SK-N-SH treated with all-trans-retinoic acid at 6 μM for 48 hours (cell line): Measurements from ENCODE around the gene SPATA6L.

Experiments
- ATAC-seq: fragments of 200-7000 bp; cut with Tn5 transposase; 3 replicates; pipeline ENCODE4 v1.9.1; 2020; ENCODE audit warnings: mild to moderate bottlenecking, moderate library complexity
- BACH2 ChIP-seq: fragments of 250-450 bp; sonication (Bioruptor Pico); IDR thresholded peaks from 2 replicates; pipeline ENCODE4 v1.9.0; 2021; ENCODE audit warnings: mild to moderate bottlenecking, borderline replicate concordance
- GLIS3 ChIP-seq: fragments of 250-450 bp; sonication (Bioruptor Pico); IDR thresholded peaks from 2 replicates; pipeline ENCODE4 v1.5.0; 2020; ENCODE audit warnings: mild to moderate bottlenecking, moderate library complexity
- ISL1 ChIP-seq: fragments of 250-450 bp; sonication (Bioruptor Pico); IDR thresholded peaks from 2 replicates; pipeline ENCODE4 v2.1.2; 2022; ENCODE audit warnings: mild to moderate bottlenecking, moderate library complexity
- OSR1 ChIP-seq: fragments of 250-450 bp; sonication (Bioruptor Pico); IDR thresholded peaks from 2 replicates; pipeline ENCODE4 v1.8.0; 2022; ENCODE audit warnings: moderate library complexity, mild to moderate bottlenecking, inconsistent platforms
- PPARA ChIP-seq: fragments of 250-450 bp; sonication (Bioruptor Pico); IDR thresholded peaks from 2 replicates; pipeline ENCODE4 v1.5.0; 2020; ENCODE audit warnings: mild to moderate bottlenecking, borderline replicate concordance
- RARB ChIP-seq: fragments of 250-450 bp; sonication (Bioruptor Pico); IDR thresholded peaks from 2 replicates; pipeline ENCODE4 v1.8.0; 2021; ENCODE audit warnings: mild to moderate bottlenecking, moderate library complexity
- SNAI2 ChIP-seq: fragments of 250-450 bp; sonication (Bioruptor Pico); IDR thresholded peaks from 2 replicates; pipeline ENCODE4 v1.5.0; 2020; ENCODE audit warnings: mild to moderate bottlenecking, moderate library complexity
- TCF4 ChIP-seq: fragments of 250-450 bp; sonication (Bioruptor Pico); IDR thresholded peaks from 2 replicates; pipeline ENCODE4 v1.8.0; 2021; ENCODE audit warnings: mild to moderate bottlenecking, moderate library complexity, borderline replicate concordance
- TOX ChIP-seq: fragments of 250-450 bp; sonication (Bioruptor Pico); IDR thresholded peaks from 2 replicates; pipeline ENCODE4 v1.8.0; 2021; ENCODE audit warnings: mild to moderate bottlenecking, moderate library complexity, borderline replicate concordance
- ZC3H10 ChIP-seq: fragments of 250-450 bp; sonication (Bioruptor Pico); IDR thresholded peaks from 2 replicates; pipeline ENCODE4 v1.5.1; 2021; ENCODE audit warnings: mild to moderate bottlenecking, moderate library complexity
- ZFP3 ChIP-seq: fragments of 250-450 bp; sonication (Bioruptor Pico); IDR thresholded peaks from 2 replicates; pipeline ENCODE4 v1.5.0; 2020; ENCODE audit warnings: mild to moderate bottlenecking, moderate library complexity
- ZFP30 ChIP-seq: fragments of 450-650 bp; formaldehyde crosslinking; IDR thresholded peaks from 2 replicates; pipeline ENCODE4 v1.5.0; 2022; ENCODE audit warnings: mild to moderate bottlenecking, moderate library complexity
- ZNF565 ChIP-seq: fragments of 450-650 bp; formaldehyde crosslinking; conservative IDR thresholded peaks from 2 replicates; pipeline ENCODE4 v1.5.0; 2020; ENCODE audit warnings: low read depth, mild to moderate bottlenecking, moderate library complexity
- ZNF70 ChIP-seq: fragments of 450-650 bp; formaldehyde crosslinking; IDR thresholded peaks from 2 replicates; pipeline ENCODE4 v1.5.0; 2020; ENCODE audit warnings: mild to moderate bottlenecking, moderate library complexity
- ZNF8 ChIP-seq: fragments of 450-650 bp; formaldehyde crosslinking; IDR thresholded peaks from 2 replicates; pipeline ENCODE4 v1.5.0; 2020; ENCODE audit warnings: mild to moderate bottlenecking, moderate library complexity
- TF ChIP-seq, protein P1 (sequence below): fragments of 250-450 bp; sonication (Bioruptor Pico); IDR thresholded peaks from 2 replicates; pipeline ENCODE4 v1.5.0; 2020; ENCODE audit warnings: mild to moderate bottlenecking, moderate library complexity
- TF ChIP-seq, protein P2 (sequence below): fragments of 250-450 bp; sonication (Bioruptor Pico); IDR thresholded peaks from 2 replicates; pipeline ENCODE4 v1.5.1; 2020; ENCODE audit warnings: low read depth, mild to moderate bottlenecking, moderate library complexity
- TF ChIP-seq, protein P3 (sequence below): fragments of 250-450 bp; sonication (Bioruptor Pico); IDR thresholded peaks from 2 replicates; pipeline ENCODE4 v1.8.0; 2021; ENCODE audit warnings: low read depth, mild to moderate bottlenecking, moderate library complexity, borderline replicate concordance

SPATA6L gene

DNA sequence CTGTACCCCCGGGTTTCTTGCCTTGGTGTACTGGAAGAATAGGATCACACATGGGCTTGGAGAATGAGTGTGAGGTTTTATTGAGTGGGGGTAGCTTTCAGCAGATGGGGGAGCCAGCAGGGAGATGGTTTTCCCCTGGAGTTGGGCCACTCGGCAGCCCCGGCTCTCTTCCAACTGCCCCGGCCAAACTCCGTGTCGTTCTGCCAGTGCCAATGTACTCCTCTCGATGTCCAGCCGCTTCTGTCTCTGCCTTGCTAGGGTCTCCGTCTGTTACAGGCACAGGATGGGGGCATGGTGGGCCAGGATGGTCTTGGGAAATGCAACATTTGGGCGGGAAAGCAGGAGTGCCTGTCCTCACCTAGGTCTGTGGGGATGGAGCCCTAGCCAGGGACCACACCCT lies 11.7 kb downstream of the SPATA6L start (continued):
- TF ChIP-seq, protein P1, sequence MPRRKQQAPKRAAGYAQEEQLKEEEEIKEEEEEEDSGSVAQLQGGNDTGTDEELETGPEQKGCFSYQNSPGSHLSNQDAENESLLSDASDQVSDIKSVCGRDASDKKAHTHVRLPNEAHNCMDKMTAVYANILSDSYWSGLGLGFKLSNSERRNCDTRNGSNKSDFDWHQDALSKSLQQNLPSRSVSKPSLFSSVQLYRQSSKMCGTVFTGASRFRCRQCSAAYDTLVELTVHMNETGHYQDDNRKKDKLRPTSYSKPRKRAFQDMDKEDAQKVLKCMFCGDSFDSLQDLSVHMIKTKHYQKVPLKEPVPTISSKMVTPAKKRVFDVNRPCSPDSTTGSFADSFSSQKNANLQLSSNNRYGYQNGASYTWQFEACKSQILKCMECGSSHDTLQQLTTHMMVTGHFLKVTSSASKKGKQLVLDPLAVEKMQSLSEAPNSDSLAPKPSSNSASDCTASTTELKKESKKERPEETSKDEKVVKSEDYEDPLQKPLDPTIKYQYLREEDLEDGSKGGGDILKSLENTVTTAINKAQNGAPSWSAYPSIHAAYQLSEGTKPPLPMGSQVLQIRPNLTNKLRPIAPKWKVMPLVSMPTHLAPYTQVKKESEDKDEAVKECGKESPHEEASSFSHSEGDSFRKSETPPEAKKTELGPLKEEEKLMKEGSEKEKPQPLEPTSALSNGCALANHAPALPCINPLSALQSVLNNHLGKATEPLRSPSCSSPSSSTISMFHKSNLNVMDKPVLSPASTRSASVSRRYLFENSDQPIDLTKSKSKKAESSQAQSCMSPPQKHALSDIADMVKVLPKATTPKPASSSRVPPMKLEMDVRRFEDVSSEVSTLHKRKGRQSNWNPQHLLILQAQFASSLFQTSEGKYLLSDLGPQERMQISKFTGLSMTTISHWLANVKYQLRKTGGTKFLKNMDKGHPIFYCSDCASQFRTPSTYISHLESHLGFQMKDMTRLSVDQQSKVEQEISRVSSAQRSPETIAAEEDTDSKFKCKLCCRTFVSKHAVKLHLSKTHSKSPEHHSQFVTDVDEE (CRISPR knock-in tag): no peak
- no peak for TF ChIP-seq PPARA (CRISPR knock-in tag)
- no peak for TF ChIP-seq GLIS3

DNA sequence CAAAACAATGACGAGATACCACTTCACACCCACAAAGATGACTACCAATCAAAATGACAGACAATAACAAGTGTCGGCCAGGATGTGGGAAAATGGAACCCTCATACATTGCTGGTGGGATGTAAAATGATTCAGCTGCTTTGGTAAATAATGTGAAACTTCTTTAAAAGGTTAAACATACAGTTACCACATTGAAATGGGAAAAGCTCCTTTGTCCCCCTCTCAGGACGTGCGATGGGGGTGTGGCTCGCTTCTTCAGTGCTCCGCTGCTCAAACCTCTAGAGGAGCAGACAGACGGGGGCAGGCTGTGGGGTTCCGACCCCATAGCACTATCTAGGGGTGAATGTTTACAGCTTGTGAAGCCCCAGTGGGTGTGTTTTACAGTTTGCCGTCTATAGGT lies 12.2 kb downstream of the SPATA6L start:
- TF ChIP-seq, protein P2, sequence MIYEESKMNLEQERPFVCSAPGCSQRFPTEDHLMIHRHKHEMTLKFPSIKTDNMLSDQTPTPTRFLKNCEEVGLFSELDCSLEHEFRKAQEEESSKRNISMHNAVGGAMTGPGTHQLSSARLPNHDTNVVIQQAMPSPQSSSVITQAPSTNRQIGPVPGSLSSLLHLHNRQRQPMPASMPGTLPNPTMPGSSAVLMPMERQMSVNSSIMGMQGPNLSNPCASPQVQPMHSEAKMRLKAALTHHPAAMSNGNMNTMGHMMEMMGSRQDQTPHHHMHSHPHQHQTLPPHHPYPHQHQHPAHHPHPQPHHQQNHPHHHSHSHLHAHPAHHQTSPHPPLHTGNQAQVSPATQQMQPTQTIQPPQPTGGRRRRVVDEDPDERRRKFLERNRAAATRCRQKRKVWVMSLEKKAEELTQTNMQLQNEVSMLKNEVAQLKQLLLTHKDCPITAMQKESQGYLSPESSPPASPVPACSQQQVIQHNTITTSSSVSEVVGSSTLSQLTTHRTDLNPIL: no peak
- no peak for TF ChIP-seq TOX (CRISPR knock-in tag)
- TF ChIP-seq ZFP30: no peak
- TF ChIP-seq, protein P3, sequence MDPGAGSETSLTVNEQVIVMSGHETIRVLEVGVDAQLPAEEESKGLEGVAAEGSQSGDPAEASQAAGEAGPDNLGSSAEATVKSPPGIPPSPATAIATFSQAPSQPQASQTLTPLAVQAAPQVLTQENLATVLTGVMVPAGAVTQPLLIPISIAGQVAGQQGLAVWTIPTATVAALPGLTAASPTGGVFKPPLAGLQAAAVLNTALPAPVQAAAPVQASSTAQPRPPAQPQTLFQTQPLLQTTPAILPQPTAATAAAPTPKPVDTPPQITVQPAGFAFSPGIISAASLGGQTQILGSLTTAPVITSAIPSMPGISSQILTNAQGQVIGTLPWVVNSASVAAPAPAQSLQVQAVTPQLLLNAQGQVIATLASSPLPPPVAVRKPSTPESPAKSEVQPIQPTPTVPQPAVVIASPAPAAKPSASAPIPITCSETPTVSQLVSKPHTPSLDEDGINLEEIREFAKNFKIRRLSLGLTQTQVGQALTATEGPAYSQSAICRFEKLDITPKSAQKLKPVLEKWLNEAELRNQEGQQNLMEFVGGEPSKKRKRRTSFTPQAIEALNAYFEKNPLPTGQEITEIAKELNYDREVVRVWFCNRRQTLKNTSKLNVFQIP (CRISPR knock-in tag): no peak
- no peak for TF ChIP-seq BACH2
- TF ChIP-seq SNAI2 (CRISPR knock-in tag): no peak
- no peak for TF ChIP-seq OSR1 (CRISPR knock-in tag)
- no peak for TF ChIP-seq GLIS3
- no peak for ATAC-seq

DNA sequence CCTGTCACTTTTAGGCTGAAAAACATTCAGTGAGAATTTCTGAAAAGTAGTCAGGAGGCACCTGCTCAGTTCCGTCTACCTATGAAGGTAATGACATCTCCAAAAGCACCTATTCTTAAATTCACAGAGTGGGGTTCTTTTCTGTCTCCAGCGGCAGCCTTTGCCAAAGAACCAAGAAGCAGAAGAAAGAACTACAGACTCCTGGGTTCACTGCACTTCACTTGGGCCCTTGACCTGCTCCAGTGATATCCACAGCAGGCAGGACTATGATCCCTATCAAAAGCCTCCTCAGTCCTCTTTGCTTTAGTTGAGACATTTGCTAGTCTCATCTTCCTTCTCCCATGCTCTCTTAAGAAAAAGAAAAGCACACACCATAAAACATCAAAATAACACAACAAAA lies 23.9 kb downstream of the SPATA6L start:
- ATAC-seq: no peak
- TF ChIP-seq OSR1 (CRISPR knock-in tag): no peak
- TF ChIP-seq TOX (CRISPR knock-in tag): no peak
- TF ChIP-seq, protein P1 (CRISPR knock-in tag): no peak
- TF ChIP-seq ZNF70 (CRISPR knock-in tag): no peak
- TF ChIP-seq ZC3H10 (CRISPR knock-in tag): no peak
- TF ChIP-seq PPARA (CRISPR knock-in tag): no peak
- TF ChIP-seq, protein P2: no peak
- TF ChIP-seq GLIS3: no peak
- no peak for TF ChIP-seq ISL1
- no peak for TF ChIP-seq TCF4 (CRISPR knock-in tag)
- TF ChIP-seq RARB (CRISPR knock-in tag): no peak
- no peak for TF ChIP-seq BACH2
- TF ChIP-seq ZNF8: no peak
- TF ChIP-seq ZFP3 (CRISPR knock-in tag): no peak
- TF ChIP-seq, protein P3 (CRISPR knock-in tag): no peak
- TF ChIP-seq ZNF565: no peak
- TF ChIP-seq ZFP30: no peak
